B cell (primary cell): ENCODE measurements around the gene CCND3. TPM values are rescaled to one million over a fixed set of nuclear protein-coding genes. Genes with fewer than 3 reads are reported as not detected.

Experiments used
- ATAC-seq: fragments of 200-7000 bp; cut with Tn5 transposase; one replicate; pipeline ENCODE4 v1.10.0; 2021; ENCODE audit warnings: low read depth, mild to moderate bottlenecking, moderate number of reproducible peaks, moderate library complexity
- CTCF ChIA-PET: fragments of 350-600 bp; sonication (Branson Sonifier 250); formaldehyde crosslinking; loops from one replicate; lab custom pipeline; 2021; ENCODE audit warnings: antibody characterized with exemption, inconsistent platforms; lab: Charles Lee
- POLR2A ChIA-PET: fragments of 350-600 bp; sonication (Branson Sonifier 250); formaldehyde crosslinking; loops from one replicate; lab custom pipeline; 2021; ENCODE audit warnings: antibody characterized with exemption; lab: Charles Lee
- DNase-seq: peaks from one replicate; pipeline ENCODE4 v3.0.0; 2013
- H2AFZ ChIP-seq: 2 replicates; pipeline ENCODE4 v1.6.1; 2012; ENCODE audit warnings: mild to moderate bottlenecking, low read depth, low read length; ENCODE audit not compliant: insufficient read depth, poor library complexity, severe bottlenecking
- H3K27ac ChIP-seq, 2 donors: 1 replicate in 1 of 2; 2 replicates in 1 of 2; pipeline ENCODE4 v1.5.1; 2012 to 2013; ENCODE audit warnings: low read length in 2 of 2, mild to moderate bottlenecking in 2 of 2, moderate library complexity in 1 of 2
- H3K27me3 ChIP-seq, 4 experiments: fragments of 200-600 bp in 1 of 4; sonication (generic) in 1 of 4; replicated peaks in 1 of 4; 1 replicate in 2 of 4; 2 replicates in 2 of 4; pipeline versions ENCODE4 v1.6.1 to v1.7.0; 2013 to 2016; ENCODE audit warnings: low read length in 3 of 4, mild to moderate bottlenecking in 2 of 4, mixed read lengths in 1 of 4, moderate library complexity in 1 of 4; ENCODE audit not compliant: insufficient read depth in 4 of 4, control insufficient read depth in 3 of 4; ENCODE audit errors: control extremely low read depth in 1 of 4
- H3K36me3 ChIP-seq, 2 experiments: replicated peaks in 1 of 2; 1 replicate in 1 of 2; 2 replicates in 1 of 2; pipeline versions ENCODE4 v1.6.1 to v1.7.1; 2013; ENCODE audit warnings: low read length in 1 of 2; ENCODE audit not compliant: insufficient read depth in 2 of 2, control insufficient read depth in 1 of 2; ENCODE audit errors: control extremely low read depth in 1 of 2, extremely low read depth in 1 of 2
- H3K4me1 ChIP-seq, 2 donors: fragments of 200-600 bp in 1 of 2; sonication (generic) in 1 of 2; 1 replicate in 1 of 2; 2 replicates in 1 of 2; pipeline versions ENCODE4 v1.5.1 to v1.6.1; 2013 to 2017; ENCODE audit warnings: low read length in 2 of 2; ENCODE audit not compliant: control insufficient read depth in 2 of 2, insufficient read depth in 2 of 2
- H3K4me2 ChIP-seq: replicated peaks from 2 replicates; pipeline ENCODE3; 2012; ENCODE audit warnings: mild to moderate bottlenecking, low read depth, low read length; ENCODE audit not compliant: poor library complexity, severe bottlenecking
- H3K4me3 ChIP-seq, 5 experiments: fragments of 200-600 bp in 1 of 5; sonication (generic) in 1 of 5; 1 replicate in 3 of 5; 2 replicates in 2 of 5; pipeline versions ENCODE4 v1.5.1 to v1.7.0; 2011 to 2016; ENCODE audit warnings: low read length in 4 of 5, mild to moderate bottlenecking in 4 of 5, low read depth in 2 of 5, control low read depth in 1 of 5, moderate library complexity in 1 of 5; ENCODE audit not compliant: insufficient read depth in 1 of 5; ENCODE audit errors: control extremely low read depth in 1 of 5, extremely low read depth in 1 of 5
- H3K79me2 ChIP-seq: fragments of 200-600 bp; sonication (generic); one replicate; pipeline ENCODE4 v1.6.0; 2016; ENCODE audit warnings: low read length; ENCODE audit not compliant: control insufficient read depth, insufficient read depth
- H3K9ac ChIP-seq: fragments of 200-600 bp; sonication (generic); 2 replicates; pipeline ENCODE4 v1.6.1; 2017; ENCODE audit warnings: mild to moderate bottlenecking, low read length, moderate library complexity
- H3K9me3 ChIP-seq, 3 donors: one replicate each; pipeline versions ENCODE4 v1.6.1 to v1.7.1; 2013; ENCODE audit warnings: low read length in 2 of 3; ENCODE audit not compliant: control insufficient read depth in 2 of 3, insufficient read depth in 1 of 3; ENCODE audit errors: control extremely low read depth in 1 of 3
- H4K20me1 ChIP-seq: 2 replicates; pipeline ENCODE4 v1.6.0; 2012; ENCODE audit warnings: mild to moderate bottlenecking, low read length; ENCODE audit not compliant: insufficient read depth, control insufficient read depth, poor library complexity, severe bottlenecking
- H3K27ac Mint-ChIP-seq: one replicate; pipeline ENCODE4 v1.8.0; 2021; ENCODE audit warnings: mixed read lengths
- H3K27me3 Mint-ChIP-seq: one replicate; pipeline ENCODE4 v1.8.0; 2021; ENCODE audit warnings: mixed read lengths
- H3K4me1 Mint-ChIP-seq: one replicate; pipeline ENCODE4 v1.8.0; 2021; ENCODE audit warnings: mixed read lengths
- H3K4me3 Mint-ChIP-seq: one replicate; pipeline ENCODE4 v1.8.0; 2021; ENCODE audit warnings: mixed read lengths
- H3K9me3 Mint-ChIP-seq: one replicate; pipeline ENCODE4 v1.8.0; 2022; ENCODE audit warnings: mixed read lengths; ENCODE audit not compliant: insufficient read depth
- CTCF ChIP-seq: fragments of 200-600 bp; IDR thresholded peaks from one replicate; pipeline ENCODE4 v1.8.0; 2022; ENCODE audit warnings: antibody characterized with exemption, mild to moderate bottlenecking
- EZH2 ChIP-seq: IDR thresholded peaks from 2 replicates; pipeline ENCODE4 v1.6.1; 2012; ENCODE audit warnings: borderline replicate concordance, low read depth, mild to moderate bottlenecking, moderate library complexity, low read length; ENCODE audit not compliant: insufficient read depth, poor library complexity, severe bottlenecking
- WGBS: methylation state at CpG from one replicate; pipeline ENCODE4 v1.1.5; 2013; ENCODE audit warnings: missing lambda C conversion rate; ENCODE audit not compliant: insufficient coverage; 5-methylcytosine and 5-hydroxymethylcytosine counted together
- intact Hi-C: fragments of 100-400 bp; cut with micrococcal nuclease; formaldehyde crosslinking; loops from one replicate; pipeline ENCODE4 v1.10.0; 2022
- polyA plus RNA-seq: library from polyadenylated mRNA; depleted of rRNA; stranded (reverse); fragments of >200 nt; gene quantifications from 2 replicates; pipeline ENCODE4 v1.2.3, GENCODE V29; 2012
- total RNA-seq, 2 donors: library from RNA; stranded (reverse); fragments of 120-200 nt in 1 of 2; gene quantifications; 1 replicate in 1 of 2; 2 replicates in 1 of 2; pipeline versions ENCODE4 v1.2.3 to v1.2.4, GENCODE V29; 2013 to 2022

CCND3 gene
- total and polyA plus RNA-seq, 2 donors (not counting 1 experiment from before 2014, with no cell fraction given) = 136 to 298 TPM

GRCh38 chr6:41934278-41935192, 7.1 kb downstream of the CCND3 start:
- H3K36me3 ChIP-seq = peaks cover 3 to 67% of the 10 kb centered on the region in 2 experiments
- WGBS = 0% methylated on average over 1 of the region's 7 CpGs
- TF ChIP-seq CTCF = no peak

GRCh38 chr6:41932378-41932777, 9.2 kb downstream of the CCND3 start:
- TF ChIP-seq CTCF (no peak), EZH2 (no peak)
- no peak for DNase-seq
- Histone ChIP-seq H4K20me1 (peaks cover 62% of the 10 kb centered on the region), H3K4me3 (no peak overlapping the region), H3K79me2 (peaks cover 29% of the 10 kb centered on the region), H3K27ac (no peak overlapping the region), H3K9ac (no peak overlapping the region), H3K9me3 (no peaks in the 10 kb centered on the region), H2AFZ (no peak overlapping the region), H3K27me3 (no peaks in the 10 kb centered on the region), H3K4me2 (no peak overlapping the region), H3K36me3 (peaks cover 9 to 87% of the 10 kb centered on the region in 2 experiments), H3K4me1 (peaks cover 26 to 32% of the 10 kb centered on the region in 2 donors)
- Mint-ChIP-seq H3K4me1 (peaks cover 30% of the 10 kb centered on the region), H3K27me3 (no peaks in the 10 kb centered on the region), H3K4me3 (no peak overlapping the region), H3K27ac (no peak overlapping the region), H3K9me3 (no peaks in the 10 kb centered on the region)
- POLR2A ChIA-PET = no interaction called here
- 95% methylated on average over 15 of the region's 15 CpGs for WGBS
- no peak for ATAC-seq
- intact Hi-C loops = no loop called here
- CTCF ChIA-PET = interaction anchor here (0.6 to 12.5 kb wide), 3 partner anchors 11 to 112 kb away, joined by 3 to 263 read pairs (median 6); partner anchors contain the start of genes BYSL, MED20 and TAF8

More at GRCh38 chr6:41934278-41935192, 7.1 kb downstream of the CCND3 start:
- intact Hi-C loops = no loop called here
- peak overlapping the region; percentile 17 for H3K4me3 Mint-ChIP-seq
- peak overlapping the region; percentile 87 for H3K27ac Mint-ChIP-seq
- ATAC-seq (no peak), DNase-seq (no peak)
- peak overlapping the region; percentile 5 for H3K4me2 ChIP-seq
- peaks cover 50% of the 10 kb centered on the region for H3K79me2 ChIP-seq
- no peaks in the 10 kb centered on the region for H3K27me3 ChIP-seq
- no peaks in the 10 kb centered on the region for H3K27me3 Mint-ChIP-seq
- ChIA-PET CTCF (interaction anchor here (1.0 to 12.5 kb wide), 5 partner anchors 13 to 148 kb away, joined by 4 to 263 read pairs (median 9); partner anchors contain the start of genes BYSL, MED20, TAF8 and TOMM6), POLR2A (interaction anchor here (0.7 kb wide), 1 partner anchor 208 kb away, joined by 3 read pairs; the partner anchor contains the start of gene C6orf132)
- no peaks in the 10 kb centered on the region for H3K9me3 ChIP-seq
- H3K9me3 Mint-ChIP-seq = no peaks in the 10 kb centered on the region
- no peak overlapping the region for H2AFZ ChIP-seq
- H3K4me1 ChIP-seq = peaks cover 48 to 53% of the 10 kb centered on the region in 2 donors
- H3K4me1 Mint-ChIP-seq = peaks cover 51% of the 10 kb centered on the region
- no peak overlapping the region for H3K9ac ChIP-seq
- no peak overlapping the region for H3K4me3 ChIP-seq
- peak overlapping the region in 1 of 2 donors; percentile 59 for H3K27ac ChIP-seq
- H4K20me1 ChIP-seq = peaks cover 84% of the 10 kb centered on the region
